Endothelial cell (in vitro differentiated cells): ENCODE data around the gene IL15RA. TPM values are rescaled to one million over a fixed set of nuclear protein-coding genes. Genes with fewer than 3 reads are reported as not detected.

Experiments
- DNase-seq: peaks from one replicate; pipeline ENCODE4 v3.0.0; 2021; ENCODE audit warnings: low spot score
- H3K27ac Mint-ChIP-seq: one replicate; pipeline ENCODE4 v1.8.0; 2021; ENCODE audit warnings: mixed read lengths, inconsistent platforms; ENCODE audit not compliant: unreplicated experiment
- H3K27me3 Mint-ChIP-seq: one replicate; pipeline ENCODE4 v1.8.0; 2021; ENCODE audit warnings: mild to moderate bottlenecking, moderate library complexity, mixed read lengths, inconsistent platforms; ENCODE audit not compliant: unreplicated experiment
- H3K36me3 Mint-ChIP-seq: one replicate; pipeline ENCODE4 v1.8.0; 2021; ENCODE audit warnings: mild to moderate bottlenecking, low read depth, mixed read lengths, inconsistent platforms; ENCODE audit not compliant: unreplicated experiment
- H3K4me1 Mint-ChIP-seq: one replicate; pipeline ENCODE4 v1.8.0; 2021; ENCODE audit warnings: mild to moderate bottlenecking, mixed read lengths, inconsistent platforms; ENCODE audit not compliant: unreplicated experiment
- H3K4me3 Mint-ChIP-seq: one replicate; pipeline ENCODE4 v1.8.0; 2021; ENCODE audit warnings: mild to moderate bottlenecking, mixed read lengths, inconsistent platforms; ENCODE audit not compliant: unreplicated experiment
- H3K9me3 Mint-ChIP-seq: one replicate; pipeline ENCODE4 v1.8.0; 2021; ENCODE audit warnings: mixed read lengths, inconsistent platforms; ENCODE audit not compliant: unreplicated experiment
- total RNA-seq: library from RNA; stranded (reverse); fragmentation: NEBNext Ultra II Directional; extraction: Animal tissue kit (Norgen Biotek cat#: 25700); gene quantifications from one replicate; pipeline ENCODE4 v1.2.1, GENCODE V29; 2021; ENCODE audit not compliant: unreplicated experiment
- TF ChIP-seq, protein P1 (sequence below): fragments of 200-600 bp; sonication (generic); IDR thresholded peaks from one replicate; pipeline ENCODE4 v1.5.0; 2021; ENCODE audit warnings: antibody characterized with exemption; ENCODE audit not compliant: unreplicated experiment

The IL15RA gene
- total RNA-seq, 1 donor from 2014 or later: 0.97 TPM

DNA sequence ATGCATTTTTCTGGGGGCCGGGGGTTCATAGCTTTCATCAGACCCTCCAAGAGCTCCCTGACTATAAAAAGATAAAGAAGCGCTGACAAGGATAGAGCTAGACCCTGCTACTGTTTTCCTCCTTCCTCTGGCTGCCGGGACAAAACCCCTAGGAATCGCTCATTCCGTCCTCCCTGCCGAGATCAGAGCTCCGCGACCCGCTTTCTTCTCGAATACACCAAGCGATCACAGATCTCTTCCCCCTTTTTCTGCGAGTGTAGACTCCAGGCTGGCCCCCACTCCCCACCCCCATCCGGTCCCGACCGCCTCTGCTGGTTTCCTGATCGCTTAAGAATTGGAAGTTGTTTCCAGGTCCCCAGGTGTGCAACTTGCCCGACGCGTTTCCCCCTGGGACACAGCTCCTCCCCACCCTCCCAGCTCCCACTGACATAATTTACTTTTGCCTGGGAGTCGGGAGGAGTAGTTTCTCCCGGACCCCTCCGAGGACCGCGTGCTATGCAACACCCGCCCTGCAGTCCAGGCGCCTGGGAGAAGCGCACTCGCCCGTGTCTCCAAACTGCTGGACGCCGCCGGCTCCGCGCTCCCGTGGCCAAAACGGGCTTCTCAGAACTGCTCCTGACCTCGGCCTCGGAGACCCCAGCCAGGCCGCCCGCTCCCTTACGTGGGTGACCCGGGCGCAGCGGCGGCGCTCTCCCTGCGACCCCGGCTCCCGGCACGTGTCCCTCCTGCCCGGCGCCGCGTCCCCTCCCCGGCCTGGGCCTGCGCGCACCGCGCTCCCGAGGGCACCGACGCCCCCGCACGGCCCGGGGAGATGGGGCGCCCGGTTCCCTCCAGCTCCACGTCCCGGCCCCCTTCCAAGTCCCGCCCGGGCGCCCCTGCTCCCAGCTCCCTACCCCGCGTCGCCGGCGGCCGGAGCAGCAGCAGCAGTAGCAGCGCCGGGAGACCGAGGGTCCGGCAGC lies 552 bp downstream of the IL15RA start:
- H3K4me1 Mint-ChIP-seq: peaks cover 8% of the 10 kb centered on the region
- peaks cover 10% of the 10 kb centered on the region for H3K27me3 Mint-ChIP-seq
- H3K4me3 Mint-ChIP-seq: peak overlapping the region; percentile 91
- TF ChIP-seq, protein P1, sequence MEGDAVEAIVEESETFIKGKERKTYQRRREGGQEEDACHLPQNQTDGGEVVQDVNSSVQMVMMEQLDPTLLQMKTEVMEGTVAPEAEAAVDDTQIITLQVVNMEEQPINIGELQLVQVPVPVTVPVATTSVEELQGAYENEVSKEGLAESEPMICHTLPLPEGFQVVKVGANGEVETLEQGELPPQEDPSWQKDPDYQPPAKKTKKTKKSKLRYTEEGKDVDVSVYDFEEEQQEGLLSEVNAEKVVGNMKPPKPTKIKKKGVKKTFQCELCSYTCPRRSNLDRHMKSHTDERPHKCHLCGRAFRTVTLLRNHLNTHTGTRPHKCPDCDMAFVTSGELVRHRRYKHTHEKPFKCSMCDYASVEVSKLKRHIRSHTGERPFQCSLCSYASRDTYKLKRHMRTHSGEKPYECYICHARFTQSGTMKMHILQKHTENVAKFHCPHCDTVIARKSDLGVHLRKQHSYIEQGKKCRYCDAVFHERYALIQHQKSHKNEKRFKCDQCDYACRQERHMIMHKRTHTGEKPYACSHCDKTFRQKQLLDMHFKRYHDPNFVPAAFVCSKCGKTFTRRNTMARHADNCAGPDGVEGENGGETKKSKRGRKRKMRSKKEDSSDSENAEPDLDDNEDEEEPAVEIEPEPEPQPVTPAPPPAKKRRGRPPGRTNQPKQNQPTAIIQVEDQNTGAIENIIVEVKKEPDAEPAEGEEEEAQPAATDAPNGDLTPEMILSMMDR: no peak
- H3K27ac Mint-ChIP-seq: no peak overlapping the region
- peaks cover 3% of the 10 kb centered on the region for H3K36me3 Mint-ChIP-seq
- H3K9me3 Mint-ChIP-seq: no peaks in the 10 kb centered on the region
- peak; percentile 46 for DNase-seq

- TF ChIP-seq, protein P1: no peak
- H3K27ac Mint-ChIP-seq: no peak overlapping the region
Measured at GRCh38 chr10:5975641-5976473, 1.5 kb downstream of the IL15RA start.

GRCh38 chr10:5973069-5973468 lies 4.3 kb downstream of the IL15RA start:
- Mint-ChIP-seq H3K36me3 (no peaks in the 10 kb centered on the region), H3K27ac (no peak overlapping the region), H3K4me3 (no peak overlapping the region), H3K27me3 (peaks cover 6% of the 10 kb centered on the region), H3K4me1 (peaks cover 8% of the 10 kb centered on the region), H3K9me3 (no peaks in the 10 kb centered on the region)
- no peak for DNase-seq
- TF ChIP-seq, protein P1: no peak

More at GRCh38 chr10:5975641-5976473, 1.5 kb downstream of the IL15RA start:
- H3K4me1 Mint-ChIP-seq: peaks cover 8% of the 10 kb centered on the region
- no peak for DNase-seq
- H3K9me3 Mint-ChIP-seq: no peaks in the 10 kb centered on the region
- peaks cover 3% of the 10 kb centered on the region for H3K36me3 Mint-ChIP-seq
- H3K4me3 Mint-ChIP-seq: peak overlapping the region; percentile 91
- H3K27me3 Mint-ChIP-seq: peaks cover 10% of the 10 kb centered on the region

DNA sequence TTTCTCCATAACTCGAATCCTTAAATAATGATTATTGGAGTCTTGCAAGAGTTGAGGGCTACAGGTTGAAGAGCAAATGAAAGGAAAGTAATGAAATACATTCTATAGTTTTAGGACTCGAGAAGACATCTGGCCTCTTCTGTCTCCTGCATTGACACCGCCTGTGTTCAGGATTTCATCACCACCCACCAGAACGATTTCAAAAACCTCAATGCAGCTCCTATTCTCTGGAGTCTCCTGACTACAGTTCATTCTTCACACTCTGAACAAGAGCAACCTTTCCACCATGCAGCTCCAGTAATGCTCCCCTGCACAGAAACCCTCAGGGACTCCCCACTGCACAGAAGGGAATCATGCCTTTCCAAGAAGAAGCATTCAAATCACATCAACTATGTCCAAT lies 5.5 kb downstream of the IL15RA start:
- Mint-ChIP-seq H3K4me3 (no peak overlapping the region), H3K27ac (no peak overlapping the region), H3K4me1 (peaks cover 8% of the 10 kb centered on the region), H3K9me3 (no peaks in the 10 kb centered on the region), H3K27me3 (peaks cover 6% of the 10 kb centered on the region), H3K36me3 (peaks cover 3% of the 10 kb centered on the region)
- DNase-seq: no peak
- TF ChIP-seq, protein P1: no peak
